ENCODE results near the gene ARID3A. TPM values are rescaled to one million over a fixed set of nuclear protein-coding genes. Genes with fewer than 3 reads are reported as not detected.
"Not testable (repeated sequence)": the region's sequence is repeated elsewhere in the genome, so short reads cannot be mapped to it uniquely, and the experiment has no call there.

ARID3A gene
- total and polyA plus RNA-seq, 9 donors: 9.4 to 19.1 (median 15.9) TPM

DNA sequence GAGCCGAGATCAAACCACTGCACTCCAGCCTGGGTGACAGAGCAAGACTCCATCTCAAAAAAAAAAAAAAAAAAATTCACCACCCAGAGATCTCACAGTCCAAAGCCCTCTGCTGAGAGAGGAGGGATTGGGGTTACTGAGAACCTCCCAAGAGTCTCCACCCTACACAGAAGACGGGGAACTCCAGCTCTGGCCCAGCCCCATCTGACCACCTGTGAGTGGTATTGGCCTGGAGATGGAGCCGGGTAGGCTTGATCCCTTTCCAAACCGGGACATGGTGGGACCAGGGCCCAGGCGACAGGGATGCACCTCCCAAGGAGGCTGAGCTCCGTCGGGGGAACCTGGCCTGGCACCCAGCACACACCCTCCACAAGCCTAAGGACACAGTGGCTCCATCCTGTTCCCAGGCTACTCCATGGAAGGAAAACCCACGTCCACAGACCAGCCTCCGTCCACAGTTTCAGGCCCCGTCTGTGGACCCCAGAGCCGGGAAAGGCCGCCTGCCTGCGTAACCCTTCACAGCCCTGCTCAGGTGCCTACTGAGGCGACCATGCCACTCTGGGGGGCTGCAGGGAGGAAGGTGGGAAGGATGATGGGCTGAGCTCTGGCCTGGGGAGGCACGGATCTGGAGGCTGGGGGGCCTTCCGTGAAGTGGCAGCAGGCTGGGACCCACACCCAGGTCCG lies 93.2 kb downstream of the ARID3A start:
- Histone ChIP-seq H3K4me1 (ENCODE audit: control insufficient read depth, insufficient read depth, low read length) (peaks cover 63% of the 10 kb centered on the region), H3K27me3 (ENCODE audit: control insufficient read depth, insufficient read depth, low read length) (no peaks in the 10 kb centered on the region), H3K36me3 (ENCODE audit: control insufficient read depth, insufficient read depth, low read length) (peaks cover 21% of the 10 kb centered on the region), H3K27ac (ENCODE audit: low read length) (peak overlapping the region; percentile 2), H3K9me3 (replicated peaks; ENCODE audit: control insufficient read depth, low read depth, low read length) (no peaks in the 10 kb centered on the region), H3K4me3 (ENCODE audit: low read length) (peak overlapping the region; percentile 92)
- 50% methylated on average over 11 of the region's 17 CpGs for WGBS (ENCODE audit: insufficient coverage)
- no peak for DNase-seq

GRCh38 chr19:1019616-1019961 lies 93.8 kb downstream of the ARID3A start:
- Histone ChIP-seq H3K27me3 (ENCODE audit: control insufficient read depth, insufficient read depth, low read length) (no peaks in the 10 kb centered on the region), H3K9me3 (replicated peaks; ENCODE audit: control insufficient read depth, low read depth, low read length) (no peaks in the 10 kb centered on the region), H3K27ac (ENCODE audit: low read length) (peak overlapping the region; percentile 29), H3K4me1 (ENCODE audit: control insufficient read depth, insufficient read depth, low read length) (peaks cover 62% of the 10 kb centered on the region), H3K36me3 (ENCODE audit: control insufficient read depth, insufficient read depth, low read length) (peaks cover 17% of the 10 kb centered on the region), H3K4me3 (ENCODE audit: low read length) (peak overlapping the region; percentile 92)
- 69% methylated on average over 9 of the region's 18 CpGs for WGBS (ENCODE audit: insufficient coverage)
- DNase-seq: no peak

DNA sequence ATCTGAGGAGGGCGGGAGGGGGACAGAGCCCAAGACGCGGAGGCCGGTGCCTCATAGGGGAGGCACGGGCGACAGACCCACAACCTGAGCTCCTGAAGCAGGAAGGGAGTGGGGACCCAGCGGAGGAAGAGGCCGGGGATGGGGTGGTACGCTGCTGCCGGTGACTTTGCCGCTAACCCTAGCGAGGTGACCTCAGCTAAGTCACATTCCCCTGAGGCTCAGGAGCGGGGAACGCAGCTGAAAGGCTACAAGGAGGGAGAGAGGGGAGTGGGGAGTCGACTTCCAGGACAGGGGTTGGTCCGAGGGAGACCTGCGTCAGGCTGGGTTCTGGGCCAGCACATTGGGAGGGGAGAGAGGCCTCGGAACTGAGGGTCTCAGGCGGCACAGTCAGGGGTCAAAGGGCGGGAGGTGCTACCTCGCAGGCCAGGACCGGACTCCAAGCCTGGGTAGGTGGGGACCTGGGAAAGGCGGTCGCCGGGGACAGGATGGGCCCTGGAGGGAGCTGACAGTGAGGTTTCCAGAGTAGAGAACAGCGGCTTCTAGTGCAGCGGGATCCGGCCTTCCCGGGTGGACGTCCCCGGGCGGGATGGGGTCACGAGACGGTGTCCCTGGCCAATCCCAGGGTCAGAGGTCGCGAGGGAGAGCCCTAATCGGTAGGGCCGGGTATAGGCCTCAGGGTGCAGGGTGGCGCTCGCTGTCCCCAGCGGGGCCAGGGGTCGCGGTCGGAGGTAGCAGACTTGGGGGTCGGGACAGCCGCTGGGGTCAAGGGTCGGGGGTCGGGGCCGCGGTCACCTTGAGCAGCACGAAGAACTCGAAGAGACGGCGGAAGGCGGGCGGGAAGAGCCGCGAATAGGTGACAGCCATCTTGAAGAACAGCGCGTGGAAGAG lies 94.4 kb downstream of the ARID3A start:
- DNase-seq: no peak
- H3K9me3 ChIP-seq (replicated peaks; ENCODE audit: control insufficient read depth, low read depth, low read length): no peaks in the 10 kb centered on the region
- H3K27me3 ChIP-seq (ENCODE audit: control insufficient read depth, insufficient read depth, low read length): no peaks in the 10 kb centered on the region
- H3K27ac ChIP-seq (ENCODE audit: low read length): peak overlapping the region; percentile 72
- H3K36me3 ChIP-seq (ENCODE audit: control insufficient read depth, insufficient read depth, low read length): peaks cover 17% of the 10 kb centered on the region
- H3K4me3 ChIP-seq (ENCODE audit: low read length): peak overlapping the region; percentile 92
- H3K4me1 ChIP-seq (ENCODE audit: control insufficient read depth, insufficient read depth, low read length): peaks cover 55% of the 10 kb centered on the region
- WGBS (ENCODE audit: insufficient coverage): under 1% methylated on average over 53 of the region's 60 CpGs

GRCh38 chr19:1020868-1021425 lies 95.1 kb downstream of the ARID3A start, which contains the start of gene TMEM259:
Gene TMEM259, minus strand, starts transcription at chr19:1021123. Its CDS starts 127 bp downstream, at chr19:1020996.
- peak within 1 kb of the TSS; percentile 97 for H3K27ac ChIP-seq (ENCODE audit: low read length)
- peaks cover 17% of the 10 kb centered on the region for H3K36me3 ChIP-seq (ENCODE audit: control insufficient read depth, insufficient read depth, low read length)
- WGBS (ENCODE audit: insufficient coverage): under 1% methylated on average over 57 of the region's 68 CpGs
- no peaks in the 10 kb centered on the region for H3K27me3 ChIP-seq (ENCODE audit: control insufficient read depth, insufficient read depth, low read length)
- peak; percentile 99 for DNase-seq
- H3K4me3 ChIP-seq (ENCODE audit: low read length): peak within 1 kb of the TSS; percentile 92
- peaks cover 50% of the 10 kb centered on the region for H3K4me1 ChIP-seq (ENCODE audit: control insufficient read depth, insufficient read depth, low read length)
- no peaks in the 10 kb centered on the region for H3K9me3 ChIP-seq (replicated peaks; ENCODE audit: control insufficient read depth, low read depth, low read length)

- not testable (repeated sequence) for H3K36me3 ChIP-seq (ENCODE audit: control insufficient read depth, insufficient read depth, low read length); H3K27me3 ChIP-seq (ENCODE audit: control insufficient read depth, insufficient read depth, low read length); H3K4me3 ChIP-seq (ENCODE audit: low read length); H3K27ac ChIP-seq (ENCODE audit: low read length); DNase-seq; H3K9me3 ChIP-seq (replicated peaks; ENCODE audit: control insufficient read depth, low read depth, low read length)
- WGBS (ENCODE audit: insufficient coverage): 100% methylated on average over 1 of the region's 5 CpGs
- H3K4me1 ChIP-seq (ENCODE audit: control insufficient read depth, insufficient read depth, low read length): peaks cover 49% of the 10 kb centered on the region
These were observed 98.0 kb downstream of the ARID3A start for GRCh38 chr19:1023883-1024188.

DNA sequence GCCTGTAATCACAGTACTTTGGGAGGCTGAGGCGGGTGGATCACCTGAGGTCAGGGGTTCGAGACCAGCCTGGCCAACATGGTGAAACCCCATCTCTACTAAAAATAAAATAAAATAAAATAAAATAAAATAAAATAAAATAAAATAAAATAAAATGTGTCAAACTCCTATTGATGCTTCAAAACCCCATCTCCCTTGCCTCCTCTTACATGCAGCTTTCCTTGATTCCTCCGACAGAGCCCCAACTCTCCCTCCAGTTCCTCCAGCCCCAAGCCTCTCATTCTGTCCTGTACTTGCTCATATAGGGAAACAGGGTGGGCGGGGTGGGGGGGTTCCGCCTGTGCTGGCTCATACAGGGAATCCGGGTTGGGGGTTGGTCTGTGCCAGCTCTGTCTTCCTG lies 99.2 kb downstream of the ARID3A start:
- H3K36me3 ChIP-seq (ENCODE audit: control insufficient read depth, insufficient read depth, low read length); H3K27me3 ChIP-seq (ENCODE audit: control insufficient read depth, insufficient read depth, low read length); H3K9me3 ChIP-seq (replicated peaks; ENCODE audit: control insufficient read depth, low read depth, low read length); H3K4me3 ChIP-seq (ENCODE audit: low read length); H3K27ac ChIP-seq (ENCODE audit: low read length); DNase-seq: not testable (repeated sequence)
- H3K4me1 ChIP-seq (ENCODE audit: control insufficient read depth, insufficient read depth, low read length): peaks cover 48% of the 10 kb centered on the region
- 80% methylated on average over 1 of the region's 6 CpGs for WGBS (ENCODE audit: insufficient coverage)

Other genes starting within 250 kb of the ARID3A start
- gene FSTL3, start 249.6 kb upstream of the ARID3A start, total RNA-seq: 21.2 TPM
- 10 to 100 TPM; 14.5 to 24.3 (median 18.2) TPM for gene FSTL3, start 249.6 kb upstream of the ARID3A start, polyA plus RNA-seq (ENCODE audit: insufficient read depth in 1 of 8, insufficient read length in 8 of 8, low replicate concordance in 1 of 8)
- gene PRSS57, start 230.6 kb upstream of the ARID3A start, total RNA-seq: 0.04 TPM
- gene PRSS57, start 230.6 kb upstream of the ARID3A start, polyA plus RNA-seq (ENCODE audit: insufficient read depth in 1 of 8, insufficient read length in 8 of 8, low replicate concordance in 1 of 8): 1 to 10 TPM in 1 of 8 donors, under 1 TPM in 6, not detected in 1; 0.16 to 1.2 (median 0.31) TPM
- gene PALM, start 217.1 kb upstream of the ARID3A start, total RNA-seq: 23.7 TPM
- 10 to 100 TPM; 23.9 to 56.7 (median 39.0) TPM for gene PALM, start 217.1 kb upstream of the ARID3A start, polyA plus RNA-seq (ENCODE audit: insufficient read depth in 1 of 8, insufficient read length in 8 of 8, low replicate concordance in 1 of 8)
- 0.09 TPM for gene MISP, start 174.9 kb upstream of the ARID3A start, total RNA-seq
- 10 to 100 TPM in 1 of 8 donors, 1 to 10 TPM in 1, under 1 TPM in 5, not detected in 1; 0.14 to 11.6 (median 0.18) TPM for gene MISP, start 174.9 kb upstream of the ARID3A start, polyA plus RNA-seq (ENCODE audit: insufficient read depth in 1 of 8, insufficient read length in 8 of 8, low replicate concordance in 1 of 8)
- gene PTBP1, start 128.6 kb upstream of the ARID3A start, total RNA-seq: 50.6 TPM
- 100 to 1,000 TPM; 101 to 207 (median 152) TPM for gene PTBP1, start 128.6 kb upstream of the ARID3A start, polyA plus RNA-seq (ENCODE audit: insufficient read depth in 1 of 8, insufficient read length in 8 of 8, low replicate concordance in 1 of 8)
- gene PLPPR3, start 104.1 kb upstream of the ARID3A start, total RNA-seq: 0.35 TPM
- under 1 TPM; 0.13 to 0.90 (median 0.54) TPM for gene PLPPR3, start 104.1 kb upstream of the ARID3A start, polyA plus RNA-seq (ENCODE audit: insufficient read depth in 1 of 8, insufficient read length in 8 of 8, low replicate concordance in 1 of 8)
- gene AZU1, start 98.2 kb upstream of the ARID3A start, total RNA-seq: 0.18 TPM
- 1 to 10 TPM; 1.2 to 6.5 (median 2.3) TPM for gene AZU1, start 98.2 kb upstream of the ARID3A start, polyA plus RNA-seq (ENCODE audit: insufficient read depth in 1 of 8, insufficient read length in 8 of 8, low replicate concordance in 1 of 8)
- gene PRTN3, start 85.0 kb upstream of the ARID3A start, total RNA-seq: 0.44 TPM
- 10 to 100 TPM in 1 of 8 donors, 1 to 10 TPM in 7; 1.5 to 11.6 (median 3.9) TPM for gene PRTN3, start 85.0 kb upstream of the ARID3A start, polyA plus RNA-seq (ENCODE audit: insufficient read depth in 1 of 8, insufficient read length in 8 of 8, low replicate concordance in 1 of 8)
- 0.22 TPM for gene ELANE, start 73.7 kb upstream of the ARID3A start, total RNA-seq
- 1 to 10 TPM in 2 of 8 donors, under 1 TPM in 6; 0.36 to 4.4 (median 0.67) TPM for gene ELANE, start 73.7 kb upstream of the ARID3A start, polyA plus RNA-seq (ENCODE audit: insufficient read depth in 1 of 8, insufficient read length in 8 of 8, low replicate concordance in 1 of 8)
- 8.7 TPM for gene CFD, start 66.4 kb upstream of the ARID3A start, total RNA-seq
- gene CFD, start 66.4 kb upstream of the ARID3A start, polyA plus RNA-seq (ENCODE audit: insufficient read depth in 1 of 8, insufficient read length in 8 of 8, low replicate concordance in 1 of 8): 1 to 10 TPM; 1.1 to 3.2 (median 1.9) TPM
- 11.6 TPM for gene MED16, start 32.8 kb upstream of the ARID3A start, total RNA-seq
- 10 to 100 TPM; 31.9 to 48.1 (median 38.4) TPM for gene MED16, start 32.8 kb upstream of the ARID3A start, polyA plus RNA-seq (ENCODE audit: insufficient read depth in 1 of 8, insufficient read length in 8 of 8, low replicate concordance in 1 of 8)
- not detected for gene RNU6-9, start 32.6 kb upstream of the ARID3A start, total RNA-seq
- not detected for gene RNU6-9, start 32.6 kb upstream of the ARID3A start, polyA plus RNA-seq (ENCODE audit: insufficient read depth in 1 of 8, insufficient read length in 8 of 8, low replicate concordance in 1 of 8)
- gene R3HDM4, start 12.8 kb upstream of the ARID3A start, total RNA-seq: 13.1 TPM
- gene R3HDM4, start 12.8 kb upstream of the ARID3A start, polyA plus RNA-seq (ENCODE audit: insufficient read depth in 1 of 8, insufficient read length in 8 of 8, low replicate concordance in 1 of 8): 10 to 100 TPM; 30.4 to 38.6 (median 34.7) TPM
- gene KISS1R, start 8.7 kb upstream of the ARID3A start, total RNA-seq: not detected
- gene KISS1R, start 8.7 kb upstream of the ARID3A start, polyA plus RNA-seq (ENCODE audit: insufficient read depth in 1 of 8, insufficient read length in 8 of 8, low replicate concordance in 1 of 8): not detected
- 24.6 TPM for gene WDR18, start 58.3 kb downstream of the ARID3A start, total RNA-seq
- gene WDR18, start 58.3 kb downstream of the ARID3A start, polyA plus RNA-seq (ENCODE audit: insufficient read depth in 1 of 8, insufficient read length in 8 of 8, low replicate concordance in 1 of 8): 10 to 100 TPM; 25.9 to 46.9 (median 32.8) TPM
- gene GRIN3B, start 74.4 kb downstream of the ARID3A start, total RNA-seq: not detected
- gene GRIN3B, start 74.4 kb downstream of the ARID3A start, polyA plus RNA-seq (ENCODE audit: insufficient read depth in 1 of 8, insufficient read length in 8 of 8, low replicate concordance in 1 of 8): under 1 TPM; 0.11 to 0.58 (median 0.30) TPM
- gene TMEM259, start 95.1 kb downstream of the ARID3A start, total RNA-seq: 60.5 TPM
- 100 to 1,000 TPM in 3 of 8 donors, 10 to 100 TPM in 5; 73.8 to 115 (median 87.3) TPM for gene TMEM259, start 95.1 kb downstream of the ARID3A start, polyA plus RNA-seq (ENCODE audit: insufficient read depth in 1 of 8, insufficient read length in 8 of 8, low replicate concordance in 1 of 8)
- gene RNU6-2, start 95.5 kb downstream of the ARID3A start, total RNA-seq: not detected
- not detected for gene RNU6-2, start 95.5 kb downstream of the ARID3A start, polyA plus RNA-seq (ENCODE audit: insufficient read depth in 1 of 8, insufficient read length in 8 of 8, low replicate concordance in 1 of 8)
- gene CNN2, start 100.6 kb downstream of the ARID3A start, total RNA-seq: 31.3 TPM
- gene CNN2, start 100.6 kb downstream of the ARID3A start, polyA plus RNA-seq (ENCODE audit: insufficient read depth in 1 of 8, insufficient read length in 8 of 8, low replicate concordance in 1 of 8): 10 to 100 TPM; 51.3 to 64.9 (median 54.3) TPM
- gene ABCA7, start 114.1 kb downstream of the ARID3A start, total RNA-seq: 8.9 TPM
- gene ABCA7, start 114.1 kb downstream of the ARID3A start, polyA plus RNA-seq (ENCODE audit: insufficient read depth in 1 of 8, insufficient read length in 8 of 8, low replicate concordance in 1 of 8): 10 to 100 TPM in 7 of 8 donors, 1 to 10 TPM in 1; 7.9 to 23.0 (median 15.6) TPM
- 5.0 TPM for gene ARHGAP45, start 141.1 kb downstream of the ARID3A start, total RNA-seq
- 10 to 100 TPM in 7 of 8 donors, 1 to 10 TPM in 1; 8.6 to 13.1 (median 11.2) TPM for gene ARHGAP45, start 141.1 kb downstream of the ARID3A start, polyA plus RNA-seq (ENCODE audit: insufficient read depth in 1 of 8, insufficient read length in 8 of 8, low replicate concordance in 1 of 8)
- 69.6 TPM for gene POLR2E, start 169.3 kb downstream of the ARID3A start, total RNA-seq
- gene POLR2E, start 169.3 kb downstream of the ARID3A start, polyA plus RNA-seq (ENCODE audit: insufficient read depth in 1 of 8, insufficient read length in 8 of 8, low replicate concordance in 1 of 8): 100 to 1,000 TPM; 117 to 149 (median 133) TPM
- gene GPX4, start 178.0 kb downstream of the ARID3A start, total RNA-seq: 145 TPM
- 100 to 1,000 TPM; 156 to 203 (median 163) TPM for gene GPX4, start 178.0 kb downstream of the ARID3A start, polyA plus RNA-seq (ENCODE audit: insufficient read depth in 1 of 8, insufficient read length in 8 of 8, low replicate concordance in 1 of 8)
- 7.4 TPM for gene SBNO2, start 248.2 kb downstream of the ARID3A start, total RNA-seq
- gene SBNO2, start 248.2 kb downstream of the ARID3A start, polyA plus RNA-seq (ENCODE audit: insufficient read depth in 1 of 8, insufficient read length in 8 of 8, low replicate concordance in 1 of 8): 10 to 100 TPM in 6 of 8 donors, 1 to 10 TPM in 2; 8.8 to 16.7 (median 12.4) TPM

Data from muscle of leg (tissue), 11 donors.